Inferior parietal cortex (tissue), 1 donor: ENCODE measurements around the gene PCNX4.
A peak's percentile ranks its signal among the peaks of the same experiment; 100 is the strongest.

Experiments
- DNase-seq: peaks from one replicate; pipeline ENCODE4 v3.0.0-alpha.2; 2016; ENCODE audit errors: extremely low spot score

PCNX4 gene

GRCh38 chr14:60102389-60102788 is 10.7 kb downstream of the PCNX4 start:
- DNase-seq: no peak

- DNase-seq: peak; percentile 61
Observed at GRCh38 chr14:60106339-60106738, 14.6 kb downstream of the PCNX4 start.

DNA sequence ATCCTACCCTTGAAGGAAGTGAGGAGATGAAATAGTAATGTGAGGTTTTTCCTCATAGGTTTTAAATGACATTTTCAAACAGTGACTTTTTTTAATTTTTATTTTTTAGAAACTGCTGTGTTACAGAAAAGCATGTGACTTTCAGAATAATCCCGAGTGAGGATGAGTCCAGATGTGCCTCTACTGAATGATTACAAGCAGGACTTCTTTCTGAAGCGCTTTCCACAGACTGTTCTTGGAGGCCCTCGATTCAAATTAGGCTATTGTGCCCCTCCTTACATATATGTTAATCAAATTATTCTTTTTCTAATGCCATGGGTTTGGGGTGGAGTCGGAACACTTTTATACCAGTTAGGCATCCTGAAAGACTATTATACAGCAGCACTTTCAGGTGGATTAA is 15.8 kb downstream of the PCNX4 start:
- no peak for DNase-seq

DNA sequence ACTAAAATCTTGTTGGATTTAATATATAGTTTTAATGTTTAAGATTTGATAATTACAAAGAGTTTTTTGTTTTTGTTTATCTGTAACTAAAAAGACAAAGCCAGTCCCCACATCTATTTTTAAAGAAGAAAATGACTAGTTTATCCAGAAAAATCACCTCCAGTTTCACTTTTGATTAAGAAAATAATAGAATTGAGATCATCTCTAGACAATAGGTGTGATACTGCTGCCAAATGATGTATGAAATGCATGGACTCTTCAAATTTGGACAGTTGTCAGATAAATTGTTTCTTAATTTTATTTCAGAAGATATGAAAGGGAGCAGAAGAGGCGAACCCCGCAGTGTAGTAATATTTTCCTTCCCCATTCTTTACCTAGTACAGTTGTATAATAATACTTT is 20.0 kb downstream of the PCNX4 start:
- DNase-seq: no peak

- DNase-seq: no peak
Observed at GRCh38 chr14:60114881-60115280, 23.2 kb downstream of the PCNX4 start.

DNA sequence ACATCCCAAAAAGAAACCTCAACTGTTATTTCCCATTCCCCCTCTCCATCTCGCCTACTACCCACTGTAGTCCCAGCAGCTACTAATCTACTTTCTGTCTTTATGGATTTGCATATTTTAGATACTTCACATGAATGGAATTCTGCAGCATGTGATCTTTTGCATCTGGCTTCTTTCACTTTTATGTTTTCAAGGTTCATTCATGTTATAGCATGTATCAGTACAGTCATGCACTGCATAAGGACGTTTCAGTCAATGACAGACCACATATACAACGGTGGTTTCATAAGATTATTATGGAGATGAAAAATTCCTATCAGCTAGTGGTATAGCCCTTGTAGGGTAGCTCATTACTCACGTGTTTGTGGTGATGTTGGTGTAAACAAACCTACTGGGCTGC is 24.5 kb downstream of the PCNX4 start:
- DNase-seq: no peak

GRCh38 chr14:60125918-60126317 is 34.2 kb downstream of the PCNX4 start:
- no peak for DNase-seq

- no peak for DNase-seq
Observed at GRCh38 chr14:60133487-60133886, 41.8 kb downstream of the PCNX4 start.

DNA sequence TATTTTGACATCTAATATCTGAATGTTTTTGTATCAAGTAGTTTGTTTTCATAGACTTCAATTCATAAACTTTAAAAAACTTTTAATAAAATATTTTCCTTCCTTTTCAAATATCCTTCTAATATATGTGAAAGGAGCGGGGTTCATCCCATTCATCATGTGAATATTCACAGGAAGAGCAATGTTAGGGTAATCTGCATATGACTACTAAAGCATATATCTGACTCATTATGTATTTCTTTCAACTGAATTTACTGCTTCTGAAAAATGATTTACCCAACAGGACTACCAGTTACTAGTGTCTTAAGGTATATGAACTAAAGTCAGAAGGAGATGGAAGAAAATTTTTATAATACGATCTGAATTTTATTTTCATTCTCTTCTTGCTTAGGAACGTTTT is 43.0 kb downstream of the PCNX4 start:
- DNase-seq: no peak

DNA sequence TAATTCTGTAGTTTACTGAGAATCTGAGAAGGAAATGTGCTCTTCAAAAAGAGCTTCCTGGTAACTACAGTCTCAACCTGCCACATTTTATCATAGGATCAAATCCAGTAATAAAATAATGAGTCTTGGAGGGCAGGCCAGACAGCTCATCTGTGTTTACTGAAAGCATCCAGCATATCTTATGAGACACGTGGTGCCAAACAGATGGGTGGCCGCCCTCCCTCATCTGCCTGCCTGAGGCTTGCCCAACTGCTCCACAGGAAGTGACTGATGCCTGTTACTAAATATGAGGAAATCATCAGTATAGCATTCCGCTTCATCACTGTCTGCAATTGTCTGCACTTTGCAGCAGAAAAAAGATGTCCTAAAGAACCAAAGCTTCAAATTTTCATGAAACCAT is 60.0 kb downstream of the PCNX4 start:
- DNase-seq: peak; percentile 54

DNA sequence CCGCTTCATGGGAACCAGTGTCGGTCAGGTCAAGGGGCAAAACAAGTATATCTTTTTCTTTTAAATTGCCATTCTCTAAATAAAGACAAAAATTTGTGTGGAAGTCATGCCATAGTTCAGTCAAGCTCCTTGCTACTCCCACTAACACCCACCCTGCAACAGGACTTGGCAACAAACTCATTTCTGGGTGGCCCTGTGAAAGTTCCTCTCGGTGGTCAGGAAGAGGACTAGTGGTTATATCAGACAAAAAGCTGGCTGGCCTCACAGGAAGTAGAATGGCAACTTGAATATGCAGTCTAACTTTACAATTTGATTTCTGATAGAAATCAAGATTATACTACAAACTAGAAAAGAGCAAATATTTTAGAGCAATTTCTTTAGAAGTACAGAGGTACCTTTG is 62.3 kb downstream of the PCNX4 start:
- DNase-seq: no peak

GRCh38 chr14:60154671-60155070 is 62.9 kb downstream of the PCNX4 start:
- no peak for DNase-seq

DNA sequence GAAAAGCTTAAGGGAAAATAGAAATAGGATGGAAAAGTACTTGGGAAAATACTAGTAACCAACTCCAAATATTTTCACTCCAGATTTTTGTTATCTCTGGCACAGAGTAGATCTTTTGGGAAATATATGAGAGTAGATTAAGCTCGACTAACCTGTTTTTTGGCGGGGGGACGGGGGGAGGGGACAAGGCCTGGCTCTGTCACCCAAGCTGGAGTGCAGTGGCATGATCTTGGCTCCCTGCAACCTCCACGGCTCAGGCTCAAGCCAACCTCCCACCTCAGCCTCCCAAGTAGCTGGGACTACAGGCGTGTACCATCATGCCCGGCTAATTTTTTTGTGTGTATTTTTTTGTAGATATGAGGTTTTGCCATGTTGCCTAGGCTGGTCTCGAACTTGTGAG is 68.7 kb downstream of the PCNX4 start:
- DNase-seq: no peak

- DNase-seq: no peak
Observed at GRCh38 chr14:60161196-60162107, 69.7 kb downstream of the PCNX4 start.

- DNase-seq: no peak
Observed at GRCh38 chr14:60163693-60164092, 72.0 kb downstream of the PCNX4 start.

DNA sequence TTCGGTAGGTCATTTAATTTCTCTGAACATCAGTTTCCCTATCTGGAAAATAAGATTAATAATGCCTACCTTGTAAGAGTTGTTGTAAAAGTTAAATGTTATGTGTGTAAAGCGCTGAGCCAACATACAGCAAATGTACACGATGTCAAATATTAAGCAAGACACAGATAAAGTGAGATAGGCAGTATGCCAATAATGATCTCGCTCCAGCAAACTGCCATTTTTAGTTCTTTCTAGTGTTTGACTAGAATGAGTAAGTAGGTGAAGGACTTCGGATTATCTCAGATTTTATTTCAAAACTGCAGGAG is 72.6 kb downstream of the PCNX4 start:
- DNase-seq: no peak

- peak; percentile 79 for DNase-seq
Observed at GRCh38 chr14:60164712-60165546, 73.2 kb downstream of the PCNX4 start, which contains the start of gene DHRS7. TSS of gene DHRS7 (minus strand) at chr14:60165398. CDS start at chr14:60165309, 89 bp downstream.

DNA sequence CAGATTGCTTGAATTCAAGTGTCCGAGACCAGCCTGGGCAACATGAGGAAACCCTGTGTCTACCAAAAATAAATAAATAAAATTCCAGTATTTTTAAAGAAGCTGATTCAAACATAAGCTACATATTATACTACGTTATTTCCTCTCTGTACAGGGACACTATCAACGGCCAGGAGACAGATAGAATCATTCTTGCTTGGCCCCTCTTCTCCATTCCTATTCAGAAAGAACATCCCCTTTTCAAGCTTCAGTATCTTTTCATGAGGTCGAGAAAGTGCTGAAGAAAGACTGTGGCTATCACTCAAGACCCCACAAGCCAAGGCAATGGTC is 73.8 kb downstream of the PCNX4 start:
- no peak for DNase-seq

DNA sequence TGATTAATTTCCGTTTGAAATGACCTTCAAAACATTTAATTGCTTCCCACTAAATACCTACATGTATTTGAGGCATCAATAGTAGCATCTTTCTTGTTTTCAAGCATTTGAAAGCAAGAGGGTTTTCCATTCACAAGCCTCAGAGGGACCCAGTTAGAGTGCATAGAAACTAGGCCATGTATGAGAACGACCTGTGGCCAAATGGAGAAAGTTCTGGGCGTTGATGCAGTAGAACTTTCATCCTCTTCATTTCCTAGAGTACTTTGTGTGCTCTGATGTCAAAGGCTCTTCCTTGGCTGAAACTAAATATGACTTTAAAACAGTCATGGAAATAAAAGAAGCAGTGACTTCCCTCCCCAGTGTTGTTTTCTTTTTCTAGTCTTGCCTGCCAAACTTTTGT is 74.4 kb downstream of the PCNX4 start:
- no peak for DNase-seq

GRCh38 chr14:60169722-60170121 is 78.0 kb downstream of the PCNX4 start:
- no peak for DNase-seq

GRCh38 chr14:60170948-60171347 is 79.2 kb downstream of the PCNX4 start:
- no peak for DNase-seq

GRCh38 chr14:60171690-60172089 is 80.0 kb downstream of the PCNX4 start:
- DNase-seq: no peak
